ENCODE measurements around the gene PSG4.
"Not testable (repeated sequence)": the region's sequence is repeated elsewhere in the genome, so short reads cannot be mapped to it uniquely, and the experiment has no call there.

PSG4 gene

GRCh38 chr19:43205471-43206105 is at the start of gene PSG4:
Gene PSG4, minus strand, starts transcription at chr19:43205638. Its CDS starts 102 bp downstream, at chr19:43205536.
- not testable (repeated sequence) for DNase-seq

- not testable (repeated sequence) for DNase-seq
Measured at GRCh38 chr19:43251428-43251827, 46.0 kb upstream of the PSG4 start.

GRCh38 chr19:43250296-43250695 is 44.9 kb upstream of the PSG4 start:
- DNase-seq: not testable (repeated sequence)

GRCh38 chr19:43248635-43249002 is 43.2 kb upstream of the PSG4 start:
- DNase-seq: not testable (repeated sequence)

- not testable (repeated sequence) for DNase-seq
Measured at GRCh38 chr19:43247243-43247880, 41.9 kb upstream of the PSG4 start.

GRCh38 chr19:43245848-43246247 is 40.4 kb upstream of the PSG4 start:
- DNase-seq: not testable (repeated sequence)

GRCh38 chr19:43242211-43242610 is 36.8 kb upstream of the PSG4 start:
- DNase-seq: not testable (repeated sequence)

- not testable (repeated sequence) for DNase-seq
Measured at GRCh38 chr19:43238213-43238612, 32.8 kb upstream of the PSG4 start.

GRCh38 chr19:43235686-43236085 is 30.2 kb upstream of the PSG4 start:
- not testable (repeated sequence) for DNase-seq

- DNase-seq: no peak
Measured at GRCh38 chr19:43229315-43229714, 23.9 kb upstream of the PSG4 start.

GRCh38 chr19:43228730-43229129 is 23.3 kb upstream of the PSG4 start:
- not testable (repeated sequence) for DNase-seq

- not testable (repeated sequence) for DNase-seq
Measured at GRCh38 chr19:43226986-43227385, 21.5 kb upstream of the PSG4 start.

GRCh38 chr19:43224855-43225253 is 19.4 kb upstream of the PSG4 start:
- no peak for DNase-seq

GRCh38 chr19:43224201-43224854 is 18.9 kb upstream of the PSG4 start:
- DNase-seq: not testable (repeated sequence)

- not testable (repeated sequence) for DNase-seq
Measured at GRCh38 chr19:43221891-43222290, 16.5 kb upstream of the PSG4 start.

- DNase-seq: not testable (repeated sequence)
Measured at GRCh38 chr19:43219136-43219535, 13.7 kb upstream of the PSG4 start.

- not testable (repeated sequence) for DNase-seq
Measured at GRCh38 chr19:43215881-43216280, 10.4 kb upstream of the PSG4 start.

GRCh38 chr19:43207991-43208390 is 2.6 kb upstream of the PSG4 start:
- DNase-seq: no peak

- not testable (repeated sequence) for DNase-seq
Measured at GRCh38 chr19:43207174-43207573, 1.7 kb upstream of the PSG4 start.

- not testable (repeated sequence) for DNase-seq
Measured at GRCh38 chr19:43203611-43204010, 1.8 kb downstream of the PSG4 start.

GRCh38 chr19:43201891-43202290 is 3.5 kb downstream of the PSG4 start:
- DNase-seq: not testable (repeated sequence)

- not testable (repeated sequence) for DNase-seq
Measured at GRCh38 chr19:43201337-43201801, 4.1 kb downstream of the PSG4 start.

GRCh38 chr19:43198686-43199419 is 6.6 kb downstream of the PSG4 start:
- DNase-seq: not testable (repeated sequence)
